ENCODE data around the gene MCHR2. TPM values are rescaled to one million over a fixed set of nuclear protein-coding genes. Genes with fewer than 3 reads are reported as not detected.

MCHR2 gene
- total and polyA plus RNA-seq, 10 of the 15 experiments (the other 5 are each of a cell fraction or from before 2014, with no cell fraction given): not detected

GRCh38 chr6:99940582-99940981 lies 53.4 kb downstream of the MCHR2 start:
- DNase-seq (ENCODE audit: low read depth, low spot score) (no peak), ATAC-seq (no peak), FAIRE-seq (no peak)
- H4K20me1 ChIP-seq (ENCODE audit: control insufficient read depth, insufficient read depth): no peaks in the 10 kb centered on the region
- H3K27me3 ChIP-seq (replicated peaks in 1 of 2; ENCODE audit: control insufficient read depth in 2 of 2, insufficient read depth in 2 of 2, low read length in 1 of 2): no peaks in the 10 kb centered on the region
- WGBS (ENCODE audit: insufficient coverage, insufficient replicate concordance, low lambda C conversion rate, missing lambda C conversion rate): 22% methylated on average over 2 of the region's 2 CpGs
- H3K9me3 ChIP-seq (replicated peaks; ENCODE audit: control insufficient read depth, insufficient read depth, low read length): no peaks in the 10 kb centered on the region
- ChIA-PET RAD21 (ENCODE audit: unreplicated experiment) (no interaction called here), CTCF (interaction anchor here (0.5 kb wide), 1 partner anchor 468 kb away, joined by 3 read pairs; no protein-coding TSS in a partner anchor), SMC1A (ENCODE audit: uncharacterized antibody, unreplicated experiment) (no interaction called here), POLR2A (no interaction called here)
- H3K9ac ChIP-seq (ENCODE audit: control insufficient read depth, insufficient read depth, low read length): no peak overlapping the region
- no TSS peak for BruUV-seq (replicated peaks)
- TF ChIP-seq SUPT20H (IDR thresholded peaks at IDR 0.05; ENCODE audit: borderline replicate concordance, control insufficient read depth, low read depth, low read length) (no peak), SMAD1 (IDR thresholded peaks at IDR 0.05; ENCODE audit: low read depth, partially characterized antibody) (no peak), SUZ12 (IDR thresholded peaks at IDR 0.05; ENCODE audit: unreplicated experiment) (no peak), ZNF24 (IDR thresholded peaks at IDR 0.05) (no peak), IRF3 (IDR thresholded peaks at IDR 0.05) (no peak), PAX5 (IDR thresholded peaks at IDR 0.05; ENCODE audit: borderline replicate concordance, low read depth, low read length) (no peak), CREB1 (IDR thresholded peaks at IDR 0.05; ENCODE audit: low read depth) (no peak), RBBP5 (conservative IDR thresholded peaks at IDR 0.05) (no peak), CBFB (IDR thresholded peaks at IDR 0.05; ENCODE audit: low read depth) (no peak), SMAD5 (IDR thresholded peaks at IDR 0.05; ENCODE audit: low read depth) (no peak), HSF1 (IDR thresholded peaks at IDR 0.05; ENCODE audit: low read depth, low read length) (no peak), NR2C1 (IDR thresholded peaks at IDR 0.05) (no peak), RCOR1 (conservative IDR thresholded peaks at IDR 0.05; ENCODE audit: low read depth, low read length) (no peak), IKZF2 (IDR thresholded peaks at IDR 0.05) (no peak), MEF2B (IDR thresholded peaks at IDR 0.05; ENCODE audit: partially characterized antibody, poor library complexity, severe bottlenecking) (no peak), POLR2A (IDR thresholded peaks at IDR 0.05; ENCODE audit: low read depth, low read length) (no peak)
- TF ChIP-seq, protein P1, sequence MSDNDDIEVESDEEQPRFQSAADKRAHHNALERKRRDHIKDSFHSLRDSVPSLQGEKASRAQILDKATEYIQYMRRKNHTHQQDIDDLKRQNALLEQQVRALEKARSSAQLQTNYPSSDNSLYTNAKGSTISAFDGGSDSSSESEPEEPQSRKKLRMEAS (IDR thresholded peaks at IDR 0.05; ENCODE audit: low read depth, low read length): no peak
- TF ChIP-seq, protein P2, sequence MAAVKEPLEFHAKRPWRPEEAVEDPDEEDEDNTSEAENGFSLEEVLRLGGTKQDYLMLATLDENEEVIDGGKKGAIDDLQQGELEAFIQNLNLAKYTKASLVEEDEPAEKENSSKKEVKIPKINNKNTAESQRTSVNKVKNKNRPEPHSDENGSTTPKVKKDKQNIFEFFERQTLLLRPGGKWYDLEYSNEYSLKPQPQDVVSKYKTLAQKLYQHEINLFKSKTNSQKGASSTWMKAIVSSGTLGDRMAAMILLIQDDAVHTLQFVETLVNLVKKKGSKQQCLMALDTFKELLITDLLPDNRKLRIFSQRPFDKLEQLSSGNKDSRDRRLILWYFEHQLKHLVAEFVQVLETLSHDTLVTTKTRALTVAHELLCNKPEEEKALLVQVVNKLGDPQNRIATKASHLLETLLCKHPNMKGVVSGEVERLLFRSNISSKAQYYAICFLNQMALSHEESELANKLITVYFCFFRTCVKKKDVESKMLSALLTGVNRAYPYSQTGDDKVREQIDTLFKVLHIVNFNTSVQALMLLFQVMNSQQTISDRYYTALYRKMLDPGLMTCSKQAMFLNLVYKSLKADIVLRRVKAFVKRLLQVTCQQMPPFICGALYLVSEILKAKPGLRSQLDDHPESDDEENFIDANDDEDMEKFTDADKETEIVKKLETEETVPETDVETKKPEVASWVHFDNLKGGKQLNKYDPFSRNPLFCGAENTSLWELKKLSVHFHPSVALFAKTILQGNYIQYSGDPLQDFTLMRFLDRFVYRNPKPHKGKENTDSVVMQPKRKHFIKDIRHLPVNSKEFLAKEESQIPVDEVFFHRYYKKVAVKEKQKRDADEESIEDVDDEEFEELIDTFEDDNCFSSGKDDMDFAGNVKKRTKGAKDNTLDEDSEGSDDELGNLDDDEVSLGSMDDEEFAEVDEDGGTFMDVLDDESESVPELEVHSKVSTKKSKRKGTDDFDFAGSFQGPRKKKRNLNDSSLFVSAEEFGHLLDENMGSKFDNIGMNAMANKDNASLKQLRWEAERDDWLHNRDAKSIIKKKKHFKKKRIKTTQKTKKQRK (IDR thresholded peaks at IDR 0.05; ENCODE audit: low read depth, low read length): no peak
- TF ChIP-seq, protein P3, sequence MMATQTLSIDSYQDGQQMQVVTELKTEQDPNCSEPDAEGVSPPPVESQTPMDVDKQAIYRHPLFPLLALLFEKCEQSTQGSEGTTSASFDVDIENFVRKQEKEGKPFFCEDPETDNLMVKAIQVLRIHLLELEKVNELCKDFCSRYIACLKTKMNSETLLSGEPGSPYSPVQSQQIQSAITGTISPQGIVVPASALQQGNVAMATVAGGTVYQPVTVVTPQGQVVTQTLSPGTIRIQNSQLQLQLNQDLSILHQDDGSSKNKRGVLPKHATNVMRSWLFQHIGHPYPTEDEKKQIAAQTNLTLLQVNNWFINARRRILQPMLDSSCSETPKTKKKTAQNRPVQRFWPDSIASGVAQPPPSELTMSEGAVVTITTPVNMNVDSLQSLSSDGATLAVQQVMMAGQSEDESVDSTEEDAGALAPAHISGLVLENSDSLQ (IDR thresholded peaks at IDR 0.05): no peak
- H2AFZ ChIP-seq (ENCODE audit: control insufficient read depth, low read depth, low read length): no peak overlapping the region
- in situ Hi-C loops (cut with MboI) (no loop called here), intact Hi-C loops (cut with micrococcal nuclease; ENCODE audit: unreplicated experiment) (no loop called here)
- H3K79me2 ChIP-seq (ENCODE audit: control insufficient read depth, insufficient read depth, low read length): no peaks in the 10 kb centered on the region
- no peaks in the 10 kb centered on the region for H3K36me3 ChIP-seq (ENCODE audit: control insufficient read depth in 2 of 2, insufficient read depth in 2 of 2, low read length in 1 of 2)
- H3K4me3 ChIP-seq: no peak overlapping the region
- H3K27ac ChIP-seq (ENCODE audit: control insufficient read depth, insufficient read depth): no peak overlapping the region
- H3K4me1 ChIP-seq (ENCODE audit: control insufficient read depth, insufficient read depth, low read length): no peaks in the 10 kb centered on the region
- no peak overlapping the region for H3K4me2 ChIP-seq (ENCODE audit: control insufficient read depth, insufficient read depth)
